Keratinocyte (primary cell): ENCODE data around the gene SUSD6. TPM values are rescaled to one million over a fixed set of nuclear protein-coding genes. Genes with fewer than 3 reads are reported as not detected.

Experiments used
- DNase-seq: peaks from one replicate; pipeline ENCODE4 v3.0.0-alpha.2; 2011; ENCODE audit warnings: low read depth, missing footprints, low spot score
- FAIRE-seq: peaks from 2 replicates; lab custom pipeline; 2011; peaks lifted over from hg19 to GRCh38; lab: Jason Lieb, UNC
- H2AFZ ChIP-seq: 2 replicates; pipeline ENCODE4 v1.6.0; 2012; ENCODE audit warnings: low read length, control low read depth, inconsistent platforms; ENCODE audit not compliant: control insufficient read depth
- H3K27ac ChIP-seq: 2 replicates; pipeline ENCODE4 v1.5.1; 2011; ENCODE audit warnings: low read length; ENCODE audit not compliant: control insufficient read depth, insufficient read depth
- H3K27me3 ChIP-seq: 3 replicates; pipeline ENCODE4 v1.6.0; 2011; ENCODE audit warnings: low read length; ENCODE audit not compliant: control insufficient read depth, insufficient read depth; ENCODE audit errors: extremely low read depth
- H3K36me3 ChIP-seq, 2 experiments: 2 replicates in 1 of 2; 3 replicates in 1 of 2; pipeline ENCODE4 v1.5.1; 2011; ENCODE audit warnings: low read length in 2 of 2, mild to moderate bottlenecking in 1 of 2; ENCODE audit not compliant: control insufficient read depth in 2 of 2, insufficient read depth in 2 of 2; ENCODE audit errors: extremely low read depth in 1 of 2
- H3K4me1 ChIP-seq: 3 replicates; pipeline ENCODE4 v1.5.1; 2011; ENCODE audit warnings: low read length; ENCODE audit not compliant: control insufficient read depth, insufficient read depth; ENCODE audit errors: extremely low read depth
- H3K4me2 ChIP-seq: 3 replicates; pipeline ENCODE4 v1.6.0; 2011; ENCODE audit warnings: low read depth, low read length; ENCODE audit not compliant: control insufficient read depth, insufficient read depth; ENCODE audit errors: extremely low read depth
- H3K4me3 ChIP-seq, 3 experiments: fragments of 200-600 bp in 1 of 3; sonication (generic) in 1 of 3; 2 replicates in 2 of 3; 3 replicates in 1 of 3; pipeline ENCODE4 v1.5.1; 2011 to 2016; ENCODE audit warnings: low read length in 3 of 3, mild to moderate bottlenecking in 3 of 3, control low read depth in 2 of 3, inconsistent platforms in 1 of 3, low read depth in 1 of 3, mixed read lengths in 1 of 3, mixed run types in 1 of 3, moderate library complexity in 1 of 3; ENCODE audit not compliant: control insufficient read depth in 2 of 3, insufficient read depth in 2 of 3; ENCODE audit errors: extremely low read depth in 1 of 3
- H3K79me2 ChIP-seq: 2 replicates; pipeline ENCODE4 v1.6.0; 2012; ENCODE audit warnings: low read length; ENCODE audit not compliant: control insufficient read depth, insufficient read depth
- H3K9ac ChIP-seq: 3 replicates; pipeline ENCODE4 v1.6.0; 2011; ENCODE audit warnings: low read length; ENCODE audit not compliant: control insufficient read depth, insufficient read depth; ENCODE audit errors: extremely low read depth
- H3K9me1 ChIP-seq: 3 replicates; pipeline ENCODE4 v1.6.0; 2011; ENCODE audit warnings: low read length; ENCODE audit not compliant: control insufficient read depth, insufficient read depth; ENCODE audit errors: extremely low read depth
- H3K9me3 ChIP-seq: 2 replicates; pipeline ENCODE4 v1.5.1; 2012; ENCODE audit warnings: low read depth, low read length; ENCODE audit not compliant: control insufficient read depth
- H4K20me1 ChIP-seq: 3 replicates; pipeline ENCODE4 v1.6.0; 2011; ENCODE audit warnings: low read length; ENCODE audit not compliant: control insufficient read depth, insufficient read depth; ENCODE audit errors: extremely low read depth
- EZH2 ChIP-seq: IDR thresholded peaks from one replicate; pipeline ENCODE4 v1.6.1; 2012; ENCODE audit warnings: inconsistent platforms, mild to moderate bottlenecking, low read length, moderate library complexity
- dilution Hi-C: fragments of 300-500 bp; cut with MboI; formaldehyde crosslinking; loops from one replicate; pipeline ENCODE4 v1.7.0; 2020; ENCODE audit warnings: low sequenced_read_pairs; ENCODE audit not compliant: extremely low pct_ligation_motif_present
- polyA plus RNA-seq, 5 experiments: library from polyadenylated mRNA; depleted of rRNA in 3 of 5; stranded (reverse) in 3 of 5; stranded (forward) in 1 of 5; unstranded in 1 of 5; fragments of >200 nt; gene quantifications; 1 replicate in 1 of 5; 2 replicates in 3 of 5; 3 replicates in 1 of 5; pipeline versions ENCODE4 v1.2.1 to v1.2.3, GENCODE V29; 2011 to 2012; ENCODE audit warnings: missing spikeins in 2 of 5, low read depth in 1 of 5, low replicate concordance in 1 of 5
- TF ChIP-seq, protein P1 (sequence below), 3 experiments: IDR thresholded peaks in 1 of 3; conservative IDR thresholded peaks in 1 of 3; optimal IDR thresholded peaks in 1 of 3; 2 replicates in 2 of 3; 3 replicates in 1 of 3; pipeline versions ENCODE3 to v1.5.1; 2011; ENCODE audit warnings: low read length in 3 of 3, mild to moderate bottlenecking in 3 of 3, moderate library complexity in 2 of 3, control low read depth in 1 of 3, inconsistent platforms in 1 of 3; ENCODE audit not compliant: insufficient read depth in 2 of 3; ENCODE audit errors: extremely low read depth in 1 of 3

The SUSD6 gene
- polyA plus RNA-seq, 1 donor (not counting 4 experiments of a cell fraction or from before 2014, with no cell fraction given), result 10.5 TPM

DNA sequence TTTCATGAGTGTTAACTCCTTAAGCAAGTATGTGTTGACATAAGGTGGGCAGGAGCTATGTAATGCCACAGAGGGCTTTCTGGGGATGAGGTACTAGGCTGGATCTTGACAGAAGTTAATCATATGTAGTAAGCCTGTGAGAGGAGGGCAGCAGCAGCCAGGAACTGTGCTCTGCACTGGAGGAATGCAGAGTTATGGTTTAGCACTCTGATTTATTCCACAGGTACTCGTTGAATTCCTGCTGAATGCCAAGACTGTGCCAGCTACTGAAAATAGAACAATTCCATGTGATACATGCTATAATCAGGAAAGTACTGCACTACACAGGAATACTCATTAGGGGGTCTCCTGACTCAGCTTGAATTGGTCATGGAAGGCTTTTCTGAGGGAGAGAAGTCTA is 58.7 kb downstream of the SUSD6 start:
- H3K36me3 ChIP-seq, result peaks cover 0 to 1% of the 10 kb centered on the region in 2 experiments
- no peaks in the 10 kb centered on the region for H4K20me1 ChIP-seq
- H3K4me1 ChIP-seq, result peaks cover 3% of the 10 kb centered on the region
- H2AFZ ChIP-seq, result no peak overlapping the region
- no peaks in the 10 kb centered on the region for H3K9me1 ChIP-seq
- DNase-seq (no peak), FAIRE-seq (no peak)
- peaks cover 48% of the 10 kb centered on the region for H3K79me2 ChIP-seq
- no peak overlapping the region for H3K27ac ChIP-seq
- no peak overlapping the region for H3K4me2 ChIP-seq
- H3K9me3 ChIP-seq, result no peaks in the 10 kb centered on the region
- no peaks in the 10 kb centered on the region for H3K27me3 ChIP-seq
- no peak overlapping the region for H3K4me3 ChIP-seq
- H3K9ac ChIP-seq, result no peak overlapping the region
- TF ChIP-seq, protein P1, sequence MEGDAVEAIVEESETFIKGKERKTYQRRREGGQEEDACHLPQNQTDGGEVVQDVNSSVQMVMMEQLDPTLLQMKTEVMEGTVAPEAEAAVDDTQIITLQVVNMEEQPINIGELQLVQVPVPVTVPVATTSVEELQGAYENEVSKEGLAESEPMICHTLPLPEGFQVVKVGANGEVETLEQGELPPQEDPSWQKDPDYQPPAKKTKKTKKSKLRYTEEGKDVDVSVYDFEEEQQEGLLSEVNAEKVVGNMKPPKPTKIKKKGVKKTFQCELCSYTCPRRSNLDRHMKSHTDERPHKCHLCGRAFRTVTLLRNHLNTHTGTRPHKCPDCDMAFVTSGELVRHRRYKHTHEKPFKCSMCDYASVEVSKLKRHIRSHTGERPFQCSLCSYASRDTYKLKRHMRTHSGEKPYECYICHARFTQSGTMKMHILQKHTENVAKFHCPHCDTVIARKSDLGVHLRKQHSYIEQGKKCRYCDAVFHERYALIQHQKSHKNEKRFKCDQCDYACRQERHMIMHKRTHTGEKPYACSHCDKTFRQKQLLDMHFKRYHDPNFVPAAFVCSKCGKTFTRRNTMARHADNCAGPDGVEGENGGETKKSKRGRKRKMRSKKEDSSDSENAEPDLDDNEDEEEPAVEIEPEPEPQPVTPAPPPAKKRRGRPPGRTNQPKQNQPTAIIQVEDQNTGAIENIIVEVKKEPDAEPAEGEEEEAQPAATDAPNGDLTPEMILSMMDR (optimal IDR thresholded peaks at IDR 0.05 in 1 of 3, IDR thresholded peaks at IDR 0.05 in 1 of 3, conservative IDR thresholded peaks at IDR 0.05 in 1 of 3; ENCODE audit: extremely low read depth in 1 of 3, insufficient read depth in 2 of 3, low read length in 3 of 3), result no peak
- no peak for TF ChIP-seq EZH2
- dilution Hi-C loops, result no loop called here

DNA sequence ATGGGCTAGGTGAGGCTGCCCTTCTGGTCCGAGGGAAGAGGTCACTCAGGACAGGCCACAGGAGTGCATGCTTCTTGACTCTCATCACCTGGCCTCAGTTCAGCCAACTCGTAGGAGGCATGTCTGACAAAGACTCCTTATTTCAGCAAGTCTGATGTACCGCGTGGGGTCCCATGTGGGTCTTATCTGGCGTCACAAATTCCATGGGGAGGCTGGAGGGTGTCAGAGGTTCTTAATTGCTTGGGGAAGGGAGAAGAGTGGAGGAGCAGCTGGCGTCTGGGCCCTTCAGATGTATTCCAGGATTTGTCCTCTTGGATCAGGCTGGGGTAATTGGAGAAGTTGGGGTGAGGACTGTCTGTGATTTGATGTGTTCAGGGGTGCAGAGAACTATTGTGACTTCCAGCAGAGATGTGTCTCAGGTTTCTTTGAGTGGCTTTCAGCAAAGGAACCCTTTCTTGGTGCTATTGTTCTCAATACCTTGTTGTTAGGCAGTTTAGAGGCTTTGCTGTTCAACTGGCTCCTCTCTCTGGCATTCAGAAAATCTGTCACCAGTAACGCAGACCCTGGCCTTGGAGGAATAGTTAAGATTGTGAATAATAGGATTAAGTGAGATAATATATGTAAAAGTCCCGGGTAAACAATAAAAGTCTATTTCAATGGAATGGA is 60.1 kb downstream of the SUSD6 start:
- DNase-seq (no peak), FAIRE-seq (no peak)
- Histone ChIP-seq H4K20me1 (no peaks in the 10 kb centered on the region), H3K9me3 (no peaks in the 10 kb centered on the region), H3K9ac (no peak overlapping the region), H3K4me1 (no peaks in the 10 kb centered on the region), H3K4me2 (no peak overlapping the region), H2AFZ (no peak overlapping the region), H3K27ac (no peak overlapping the region), H3K4me3 (no peak overlapping the region), H3K9me1 (no peaks in the 10 kb centered on the region), H3K36me3 (peaks cover 0 to 1% of the 10 kb centered on the region in 2 experiments), H3K79me2 (peaks cover 46% of the 10 kb centered on the region), H3K27me3 (no peaks in the 10 kb centered on the region)
- dilution Hi-C loops, result no loop called here
- TF ChIP-seq EZH2, result no peak
- TF ChIP-seq, protein P1 (optimal IDR thresholded peaks at IDR 0.05 in 1 of 3, IDR thresholded peaks at IDR 0.05 in 1 of 3, conservative IDR thresholded peaks at IDR 0.05 in 1 of 3; ENCODE audit: extremely low read depth in 1 of 3, insufficient read depth in 2 of 3, low read length in 3 of 3), result no peak
